Neural progenitor cell (in vitro differentiated cells): ENCODE data around the gene SEPTIN2.

Experiments used
- CTCF ChIP-seq: fragments of 200-600 bp; sonication (generic); IDR thresholded peaks from 2 replicates; pipeline ENCODE4 v1.5.1; 2017; ENCODE audit warnings: antibody characterized with exemption, mild to moderate bottlenecking
- EZH2 ChIP-seq: fragments of 200-600 bp; sonication (generic); IDR thresholded peaks from 2 replicates; pipeline ENCODE4 v1.6.1; 2017; ENCODE audit warnings: antibody characterized with exemption, mild to moderate bottlenecking, moderate library complexity
- EZH2phosphoT487 ChIP-seq: fragments of 200-600 bp; sonication (generic); IDR thresholded peaks from 2 replicates; pipeline ENCODE4 v1.6.1; 2017; ENCODE audit warnings: antibody characterized with exemption

- no peak for TF ChIP-seq CTCF
- TF ChIP-seq EZH2, result no peak
- no peak for TF ChIP-seq EZH2phosphoT487
Measured at GRCh38 chr2:241354668-241355658, 39.2 kb downstream of the SEPTIN2 start.
